Non-pigmented ciliary epithelial cell (primary cell): ENCODE results near the gene VDR.
"Not testable (repeated sequence)": the region's sequence is repeated elsewhere in the genome, so short reads cannot be mapped to it uniquely, and the experiment has no call there.

Experiments
- DNase-seq: peaks from one replicate; pipeline ENCODE4 v3.0.0-alpha.2; 2010; ENCODE audit warnings: low read depth

VDR gene

DNA sequence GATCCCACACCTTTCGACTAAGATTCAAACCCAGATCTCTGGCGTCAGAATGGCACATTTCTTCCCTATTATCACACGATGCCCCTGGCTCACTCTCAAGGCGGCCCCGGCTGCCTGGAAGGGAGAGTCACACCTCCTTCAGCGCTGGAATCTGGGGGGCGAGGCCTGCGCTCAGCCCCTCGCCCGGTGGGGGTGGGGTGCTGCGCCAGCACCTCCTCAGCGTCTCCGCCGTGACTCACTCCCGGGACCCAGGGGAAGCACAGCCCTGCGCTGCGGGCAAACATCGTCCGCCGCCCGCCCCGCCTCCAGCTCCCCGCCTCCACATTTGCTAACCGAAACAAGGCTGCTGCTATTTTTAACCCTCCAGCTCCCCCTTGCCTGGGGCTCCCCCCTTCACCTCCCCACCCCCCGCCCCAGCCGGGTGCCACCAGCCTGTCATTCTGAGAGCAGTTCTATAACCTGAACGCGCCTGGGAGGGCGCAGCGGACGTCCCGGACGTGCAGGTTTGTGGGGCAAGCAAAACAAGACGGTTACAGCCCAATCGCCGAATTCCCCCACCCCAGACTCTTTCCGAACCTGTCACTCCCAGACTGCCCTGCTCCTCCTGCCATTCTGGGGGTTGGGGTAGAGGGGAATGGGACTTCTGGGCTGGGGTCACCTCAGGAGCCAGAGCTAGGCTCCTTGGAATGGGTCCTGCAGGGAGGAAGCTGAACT is 91.8 kb downstream of the VDR start:
- peak; percentile 53 for DNase-seq

DNA sequence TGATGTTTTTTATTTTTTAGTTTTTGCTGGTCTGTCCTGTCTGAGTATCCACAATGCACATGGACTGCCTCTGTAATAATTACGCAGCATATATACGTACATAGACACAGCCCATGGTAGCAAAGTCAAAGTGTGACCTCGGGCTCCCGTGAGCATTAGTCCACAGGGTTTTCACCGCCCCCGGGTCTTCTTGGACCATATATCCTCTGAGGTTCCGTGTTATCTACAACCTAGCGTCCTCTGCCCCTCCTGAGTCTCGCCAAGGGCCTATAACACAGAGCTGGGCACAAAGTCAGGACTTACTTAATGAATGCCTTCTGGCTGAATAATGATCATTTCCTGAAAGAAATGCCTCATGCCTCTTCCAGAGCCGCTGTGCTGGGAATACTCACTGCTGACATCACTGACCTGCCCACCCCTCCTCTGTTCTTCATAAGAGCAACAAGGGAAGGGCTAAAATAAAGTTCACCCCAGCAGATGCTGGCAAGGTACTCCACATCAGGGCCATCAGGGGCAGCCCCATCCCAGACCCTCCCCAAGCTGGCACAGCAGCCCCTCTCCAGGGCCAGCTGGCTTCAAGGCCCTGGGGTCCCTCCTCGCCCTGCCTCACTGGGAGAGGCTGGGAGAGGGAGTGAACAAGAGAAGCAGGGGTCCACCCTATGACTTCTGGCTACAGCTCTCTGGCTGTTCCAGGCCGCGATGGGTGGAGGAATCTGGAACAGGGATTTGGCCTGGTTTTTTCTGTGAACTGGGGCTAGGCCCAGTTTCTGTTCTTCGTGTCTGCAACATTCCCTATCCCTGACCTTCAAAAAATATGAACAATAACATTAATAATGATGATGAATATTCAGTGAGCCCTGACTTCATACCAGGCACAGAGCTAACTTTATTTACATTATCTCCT is 93.0 kb downstream of the VDR start:
- no peak for DNase-seq

DNA sequence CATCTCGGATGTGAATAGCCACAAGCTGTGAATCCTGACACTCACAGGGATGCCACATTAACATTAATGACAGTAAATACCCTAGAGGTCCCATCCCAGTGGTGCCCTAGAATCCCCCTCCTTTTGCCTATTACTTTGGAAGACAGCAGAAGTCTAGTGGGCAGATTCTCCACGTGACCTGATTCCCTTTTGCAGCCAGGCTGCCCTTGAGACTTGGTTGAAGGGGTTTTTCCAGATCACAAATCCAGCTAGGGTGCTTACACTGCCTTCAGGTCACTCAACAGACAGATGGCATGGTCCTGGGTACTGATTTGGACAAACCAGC is 93.8 kb downstream of the VDR start:
- DNase-seq, result no peak

DNA sequence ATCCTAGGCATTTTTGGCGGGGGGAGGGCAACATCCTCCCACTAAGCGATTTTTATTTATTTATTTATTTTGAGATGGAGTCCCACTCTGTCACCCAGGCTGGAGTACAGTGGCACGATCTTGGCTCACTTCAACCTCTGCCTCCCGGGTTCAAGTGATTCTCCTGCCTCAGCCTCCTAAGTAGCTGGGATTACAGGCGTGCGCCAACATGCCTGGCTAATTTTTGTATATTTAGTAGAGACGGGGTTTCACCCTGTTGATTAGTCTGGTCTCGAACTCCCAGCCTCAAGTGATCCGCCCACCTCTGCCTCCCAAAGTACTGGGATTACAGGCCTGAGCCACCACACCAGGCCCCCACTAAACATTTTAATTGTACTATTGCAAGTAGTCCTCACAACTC is 95.3 kb downstream of the VDR start:
- DNase-seq, result not testable (repeated sequence)

DNA sequence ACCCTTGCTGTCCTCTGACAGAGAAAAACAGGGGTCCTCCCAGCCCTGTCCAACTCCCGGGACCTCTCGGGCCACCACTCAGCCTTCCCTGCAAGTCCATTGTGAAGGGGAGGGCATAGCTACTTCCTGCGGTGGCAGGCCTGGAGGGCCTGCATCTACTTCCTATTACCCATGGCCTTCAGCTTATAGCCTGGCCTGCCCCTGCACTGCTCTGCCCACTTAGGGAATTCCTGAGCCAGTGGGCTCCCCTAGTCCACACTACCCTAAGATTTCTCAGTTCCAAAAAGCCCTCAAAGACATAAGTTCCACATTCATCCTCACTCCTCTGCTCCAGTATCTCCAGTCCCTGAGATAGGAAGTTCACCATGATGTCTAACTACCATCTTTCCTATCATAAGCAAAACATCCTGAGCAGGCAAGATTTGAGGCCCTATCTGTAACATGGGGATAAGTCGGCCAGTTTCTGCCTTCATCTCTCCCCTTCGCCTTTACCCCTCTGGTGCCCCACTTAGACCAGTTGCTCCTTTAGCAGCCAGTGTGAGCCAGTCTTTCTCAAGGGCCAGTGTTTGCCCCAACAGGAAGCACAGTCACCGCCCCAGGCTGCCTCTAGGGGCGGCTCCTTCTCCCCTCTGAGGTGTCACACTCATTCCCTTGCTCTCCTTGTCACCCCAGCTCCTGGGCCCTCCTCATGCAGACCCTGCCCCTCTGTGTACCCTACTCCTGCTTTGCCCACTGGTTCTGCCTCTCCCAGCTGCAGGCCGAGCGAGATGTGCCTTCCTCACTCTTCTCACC is 96.0 kb downstream of the VDR start:
- DNase-seq, result no peak

DNA sequence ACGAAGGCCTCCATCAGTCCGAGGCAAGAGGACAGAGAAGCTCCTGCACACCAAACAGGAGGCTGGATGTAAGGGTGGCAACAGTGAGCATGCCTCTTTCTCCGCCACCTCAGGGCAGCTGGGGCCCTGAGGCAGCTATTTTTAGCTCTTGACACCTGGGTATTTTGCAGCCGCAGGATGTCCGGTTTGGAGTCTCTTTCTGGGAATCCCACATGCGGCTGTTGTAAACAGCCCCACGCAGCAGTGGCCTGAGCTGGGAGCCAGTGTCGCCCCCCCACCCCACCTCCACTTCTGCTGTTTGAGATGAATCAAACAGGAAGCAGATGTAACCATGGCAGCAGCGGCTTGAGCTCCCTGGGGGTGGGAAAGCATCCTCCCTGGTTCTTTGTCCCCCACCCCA is 96.7 kb downstream of the VDR start:
- no peak for DNase-seq

DNA sequence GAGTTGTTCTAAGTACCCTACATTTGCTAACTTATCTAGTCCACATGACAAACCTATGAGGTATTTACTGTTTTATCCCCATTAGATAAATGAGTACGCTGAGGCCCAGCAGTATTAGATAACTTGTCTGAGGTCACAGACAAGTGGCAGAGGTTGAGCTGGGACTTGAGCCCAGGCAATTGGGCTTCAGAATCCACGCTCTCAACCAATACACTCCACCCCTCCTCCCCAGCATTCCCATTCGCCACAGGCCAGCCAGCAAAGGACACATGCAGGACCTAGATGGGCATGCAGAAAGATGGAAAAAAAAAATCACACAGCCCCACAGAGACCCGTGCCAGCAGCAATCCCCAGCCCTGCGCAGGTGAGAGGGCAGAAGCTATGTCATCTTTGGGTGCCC is 97.5 kb downstream of the VDR start:
- no peak for DNase-seq

DNA sequence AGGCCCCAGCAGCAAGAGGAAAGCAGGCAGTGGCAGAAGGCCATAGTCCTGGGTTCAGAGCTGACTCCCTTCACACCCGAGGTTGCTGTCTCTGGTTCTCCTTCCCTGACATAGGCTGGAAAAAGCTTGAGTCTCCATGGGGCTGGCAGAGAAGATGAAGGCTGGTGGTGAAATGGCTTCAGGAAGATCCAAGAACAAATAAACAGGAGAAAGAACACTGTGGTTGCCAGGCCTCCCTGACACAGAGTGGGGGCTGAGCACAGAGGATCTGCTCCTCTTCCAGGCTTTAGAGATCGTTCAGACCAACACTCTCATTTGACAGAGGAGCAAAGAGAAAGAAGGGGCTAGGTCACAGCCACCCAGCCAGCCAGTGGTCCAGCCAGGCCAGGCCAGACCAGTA is 99.4 kb downstream of the VDR start:
- DNase-seq, result no peak

DNA sequence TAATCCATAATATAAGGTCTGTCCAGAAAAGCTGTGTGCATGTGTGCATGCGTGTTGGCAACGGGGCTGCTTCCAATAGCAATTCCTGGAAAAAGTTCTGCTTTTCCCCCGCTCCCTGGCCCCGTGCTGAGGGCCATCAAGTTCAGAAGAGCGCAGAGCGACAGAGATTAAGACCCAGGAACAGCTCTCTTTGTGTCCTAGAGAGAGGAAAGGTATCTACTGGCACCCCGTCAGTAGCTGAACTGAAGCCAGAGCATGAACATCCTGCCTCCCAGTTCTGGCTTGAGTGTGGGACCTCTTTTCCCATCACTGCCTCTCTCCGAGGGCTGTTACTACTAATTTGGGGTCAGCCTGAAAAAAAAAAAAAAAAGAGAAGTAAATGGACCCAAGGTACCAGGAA is 100.6 kb downstream of the VDR start:
- DNase-seq, result no peak

DNA sequence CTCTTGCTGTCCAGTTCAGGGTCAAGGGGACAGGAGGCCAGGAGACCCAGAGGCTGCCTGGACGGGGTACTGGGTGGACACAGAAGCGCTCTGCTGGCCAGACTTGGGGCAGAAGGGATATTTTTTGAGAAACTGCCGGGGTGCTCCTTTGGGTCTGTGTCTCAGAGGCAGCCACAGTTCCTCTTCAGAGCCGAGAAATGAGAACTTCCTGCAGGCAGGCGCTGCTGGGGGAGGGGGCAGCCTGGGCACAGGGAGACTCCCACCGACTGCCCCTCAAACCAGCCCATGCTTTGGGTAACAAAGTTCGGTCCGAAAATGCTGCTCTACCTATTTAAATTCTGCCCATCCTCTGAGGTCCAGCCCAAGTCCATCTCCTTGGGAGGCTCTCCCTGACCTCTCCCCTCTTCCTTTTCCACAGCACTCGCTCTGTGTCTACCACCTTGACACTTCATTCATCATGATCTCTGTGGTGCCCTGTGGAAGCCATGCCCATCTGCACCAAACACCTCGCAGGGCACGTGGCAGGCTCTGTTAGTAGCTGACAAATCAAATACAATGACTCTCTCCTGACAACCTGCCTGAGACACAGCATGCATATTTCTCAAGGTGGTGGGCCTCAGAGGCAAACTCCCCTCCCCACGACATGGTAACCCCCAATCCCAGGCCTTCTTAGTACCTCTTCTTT is 101.5 kb downstream of the VDR start:
- DNase-seq, result no peak

DNA sequence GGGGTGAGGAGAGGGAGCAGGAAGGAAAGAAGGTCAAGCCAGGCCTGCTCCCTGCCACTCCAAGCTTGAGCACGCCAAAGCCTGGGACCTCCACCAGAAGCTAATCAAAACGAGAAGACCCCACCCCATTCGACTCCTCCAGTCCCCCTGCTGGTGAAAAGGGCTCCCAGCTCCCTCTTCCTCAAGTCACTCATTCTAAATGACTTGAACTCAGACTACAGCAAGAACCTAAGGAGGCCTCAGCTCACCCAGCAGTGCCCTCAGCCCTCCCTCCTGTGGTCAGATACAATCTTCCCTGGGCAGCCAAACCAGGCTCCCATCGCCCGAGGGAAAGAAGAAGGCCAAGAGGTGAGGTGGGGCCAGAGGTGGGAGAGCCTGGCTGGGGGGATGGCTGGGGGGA is 102.5 kb downstream of the VDR start:
- no peak for DNase-seq

DNA sequence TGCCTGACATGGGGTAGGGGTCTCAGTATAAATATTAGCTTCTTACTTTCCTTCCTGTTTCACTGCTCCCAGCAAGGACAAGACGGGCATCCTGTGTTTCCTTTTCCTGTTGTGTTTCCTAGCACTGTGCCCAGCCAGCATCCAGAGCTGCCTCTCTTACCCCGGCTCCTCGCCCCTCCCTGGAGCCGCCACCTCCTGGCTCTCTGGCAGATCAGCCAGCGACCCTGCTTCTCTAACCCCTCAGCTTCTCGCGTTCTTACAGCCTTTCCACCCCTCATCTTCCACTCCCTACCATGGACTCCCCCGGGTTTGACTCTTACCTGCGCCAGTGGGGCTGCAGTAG is 102.9 kb downstream of the VDR start:
- DNase-seq, result no peak

DNA sequence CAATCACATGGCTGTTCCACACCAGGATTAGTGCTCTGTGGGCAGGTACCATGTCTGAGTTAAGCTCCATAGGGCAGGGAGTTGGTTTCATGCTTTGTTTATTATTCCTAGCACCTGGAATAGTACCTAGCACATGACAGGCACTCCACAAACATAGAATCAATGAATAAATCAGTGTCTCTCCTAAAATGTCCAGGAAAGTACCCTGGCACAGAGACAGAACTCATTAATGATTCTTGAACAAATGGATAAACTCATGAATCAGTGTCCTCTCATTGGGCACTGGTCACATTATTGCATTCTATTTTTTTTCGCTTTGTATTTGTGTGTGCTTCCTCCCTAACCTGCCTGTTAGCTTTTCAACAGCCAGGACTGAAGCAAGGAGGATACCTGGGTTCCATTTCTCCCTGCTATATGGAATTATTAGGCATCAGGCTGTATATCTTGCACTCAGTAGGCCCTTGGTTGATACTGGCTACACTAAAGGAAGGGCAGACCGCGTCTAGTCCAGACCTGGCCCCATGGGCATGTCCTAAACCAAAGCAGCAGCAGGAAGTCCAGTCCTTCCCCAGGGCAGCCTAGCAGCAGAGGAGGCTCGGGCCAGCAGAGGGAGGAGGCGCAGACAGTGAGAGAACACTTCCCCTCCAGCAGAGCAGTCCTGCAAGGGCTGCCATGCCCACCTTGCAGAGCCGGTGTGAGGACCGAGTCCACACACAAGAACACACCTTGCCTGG is 103.5 kb downstream of the VDR start:
- DNase-seq, result no peak

DNA sequence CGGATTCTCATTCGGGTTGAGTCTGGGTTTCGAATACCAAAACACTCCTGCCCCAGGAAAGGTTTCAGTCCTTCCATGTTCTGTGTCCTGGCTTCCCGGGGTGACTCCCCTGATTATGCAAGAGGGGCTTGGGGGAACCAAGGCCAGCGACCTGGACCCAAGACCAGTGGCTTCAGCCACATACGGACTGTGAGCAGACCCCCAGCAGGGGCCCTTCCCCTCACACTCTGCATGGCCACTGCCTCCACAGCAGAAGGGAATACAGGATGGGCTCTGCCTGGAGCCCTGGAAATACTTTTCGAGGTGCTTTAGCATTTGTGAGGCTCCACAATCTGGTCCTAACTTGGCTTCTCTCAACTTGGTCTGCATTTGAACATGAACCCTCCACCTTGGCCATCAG is 104.2 kb downstream of the VDR start:
- no peak for DNase-seq

DNA sequence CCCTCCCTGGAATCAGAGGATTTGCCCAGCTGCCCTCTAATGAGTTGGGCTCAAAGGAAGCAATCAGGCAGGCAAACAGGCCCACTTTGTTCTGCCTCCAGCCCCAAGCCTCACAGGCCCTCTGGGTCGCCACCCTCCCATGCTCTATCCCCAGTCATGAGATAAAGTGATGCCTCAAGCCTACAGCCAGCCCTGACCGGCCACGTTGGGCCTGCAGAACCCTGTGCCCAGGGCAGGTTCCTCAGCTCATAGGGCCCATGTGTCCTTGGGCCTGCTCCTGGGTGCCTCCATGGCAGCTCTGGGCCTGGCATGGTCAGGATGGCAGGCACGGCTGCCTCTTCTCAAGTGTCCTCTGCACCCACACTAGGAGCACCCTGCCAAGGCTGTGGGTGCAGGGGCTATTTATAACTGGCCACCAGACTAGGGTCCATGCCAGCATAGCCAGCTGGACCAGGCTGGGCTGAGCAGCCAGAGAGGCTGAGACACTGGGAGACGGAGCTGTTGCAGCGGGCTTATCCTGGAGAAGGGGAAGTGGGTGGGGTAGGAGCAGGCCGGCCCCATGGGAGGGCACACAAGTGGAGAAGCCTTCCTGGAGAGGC is 105.3 kb downstream of the VDR start:
- no peak for DNase-seq

DNA sequence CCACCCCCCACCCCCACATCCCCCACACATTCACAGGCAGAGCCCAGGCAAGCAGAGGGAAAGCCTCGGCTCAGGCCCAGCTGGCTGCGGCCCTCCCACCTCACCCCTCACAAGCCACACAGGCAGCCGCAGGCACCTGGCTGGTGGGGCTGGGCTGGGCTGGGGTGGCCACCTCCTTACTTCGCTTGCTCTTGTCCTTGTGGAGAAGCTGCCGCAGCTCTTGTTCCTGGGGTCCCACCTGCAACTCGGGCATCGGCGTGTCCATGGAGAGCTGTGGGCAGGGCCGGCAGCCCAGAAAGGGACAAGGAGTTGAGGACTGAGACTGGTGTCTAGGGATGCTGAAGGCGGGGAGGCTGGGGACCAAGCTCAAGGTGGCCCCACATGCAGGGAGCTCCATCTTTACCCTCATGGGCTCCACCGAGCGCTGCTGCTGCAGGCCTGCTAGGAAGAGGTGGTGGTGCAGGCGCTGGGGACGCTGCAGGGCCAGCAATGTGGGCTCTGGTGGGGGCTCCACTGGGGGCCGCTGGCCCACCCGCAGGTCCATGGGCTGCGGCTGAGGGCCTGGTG is 106.3 kb downstream of the VDR start:
- DNase-seq, result no peak

DNA sequence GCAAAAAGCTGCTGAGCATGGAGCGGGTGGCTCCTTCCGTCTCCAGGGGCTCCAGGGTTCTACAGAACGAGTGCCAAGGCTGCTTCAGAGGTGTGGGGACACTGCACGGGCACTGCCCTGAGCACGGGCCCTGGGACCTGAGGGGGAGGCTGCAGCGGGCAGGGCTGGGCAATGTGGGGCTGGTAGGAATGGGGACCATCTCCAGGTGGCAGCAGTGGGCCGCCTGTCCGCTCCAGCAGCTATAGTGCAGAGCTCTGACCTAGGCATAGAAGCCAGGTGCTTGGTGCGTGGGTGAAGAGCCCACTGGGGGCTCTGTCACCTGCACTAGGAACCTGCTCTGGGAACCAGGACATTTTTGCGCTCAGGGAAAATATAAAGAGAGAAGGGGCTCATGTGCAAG is 107.4 kb downstream of the VDR start:
- no peak for DNase-seq

DNA sequence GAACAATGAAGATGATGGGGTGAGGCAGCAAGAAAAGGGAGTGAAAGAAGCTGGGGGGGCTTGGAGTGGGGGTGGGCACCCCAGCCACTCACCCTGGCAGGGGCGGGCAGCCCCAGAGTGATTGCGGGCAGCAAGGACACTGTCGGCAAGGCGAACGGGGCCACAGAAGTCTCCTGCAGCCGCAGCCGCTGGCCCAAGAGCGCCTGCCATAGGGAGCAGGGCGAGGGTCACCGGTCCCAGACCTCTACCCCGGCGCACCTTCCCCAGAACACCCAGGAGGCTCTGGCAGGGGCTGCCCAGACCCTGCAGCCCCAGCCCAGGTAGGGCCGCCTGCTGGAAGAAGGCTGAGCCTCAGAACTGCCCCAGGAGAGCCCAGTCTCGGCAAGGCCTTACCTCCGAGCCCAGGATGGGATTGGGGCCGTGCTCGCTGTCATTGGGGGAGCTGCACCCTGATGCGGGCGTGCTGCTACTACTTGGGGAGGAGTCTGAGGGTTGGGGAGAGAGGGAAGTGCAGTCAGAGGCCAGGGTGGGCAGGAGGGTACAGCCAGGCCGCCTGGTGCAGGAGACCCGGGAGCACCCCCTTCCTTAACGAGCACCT is 108.9 kb downstream of the VDR start:
- no peak for DNase-seq

DNA sequence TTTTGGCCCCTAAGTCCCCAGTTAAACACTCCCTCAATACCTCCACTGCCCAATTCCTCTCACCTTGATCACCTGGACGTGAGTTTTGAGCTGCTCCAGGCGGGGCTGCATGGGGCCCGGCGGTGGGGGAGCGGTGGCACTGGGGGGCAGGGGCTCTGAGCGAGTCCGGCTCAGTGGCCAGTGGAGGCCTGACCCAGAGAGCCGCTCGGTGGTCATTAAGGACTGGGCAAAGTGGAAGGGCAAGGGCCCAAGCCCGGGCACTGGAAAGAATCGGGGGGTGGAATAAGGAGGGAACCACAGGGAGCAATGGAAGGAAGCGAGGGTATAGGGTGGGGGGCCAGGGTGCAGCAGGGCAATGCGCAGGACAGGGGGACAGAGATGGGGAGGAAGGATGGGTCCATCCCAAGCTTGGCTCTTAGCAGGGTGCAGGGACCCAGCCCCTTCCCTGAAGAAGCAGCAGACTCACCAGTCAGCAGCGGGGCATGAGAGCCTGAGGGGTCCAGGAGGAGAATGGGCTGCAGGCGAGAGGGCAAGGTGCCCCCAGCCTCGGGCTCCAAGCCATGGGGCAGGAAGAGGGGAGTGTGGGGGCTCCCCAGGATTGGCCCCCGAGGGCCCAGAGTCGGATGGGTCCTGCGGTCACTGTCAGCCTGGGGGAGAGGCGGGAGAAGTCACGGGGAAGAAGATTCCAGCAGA is 109.5 kb downstream of the VDR start:
- DNase-seq, result no peak

DNA sequence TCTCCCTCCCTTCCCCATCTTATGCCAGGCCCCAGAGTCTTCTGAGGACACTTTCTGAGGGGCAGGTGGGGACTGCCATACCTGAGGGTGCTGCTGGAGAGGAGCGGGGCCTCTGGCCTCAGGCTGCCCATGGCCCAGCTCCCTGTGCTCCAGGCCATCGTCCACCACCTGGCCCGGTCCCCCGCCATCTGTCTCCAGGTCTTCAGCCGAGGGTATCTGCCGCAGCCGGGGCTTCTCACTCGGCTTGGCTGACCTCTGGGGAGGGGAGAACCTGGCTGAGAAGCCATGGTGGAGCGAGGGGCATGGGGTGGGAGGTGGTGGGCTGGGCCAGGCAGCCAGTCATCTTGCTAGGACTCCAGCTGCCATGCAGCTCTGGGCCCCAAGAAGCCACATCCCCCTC is 110.1 kb downstream of the VDR start:
- DNase-seq, result no peak
